ENCODE results near the gene CEBPZOS.

CEBPZOS gene

GRCh38 chr2:37244017-37244416 lies 47.7 kb downstream of the CEBPZOS start:
- no peak for DNase-seq

DNA sequence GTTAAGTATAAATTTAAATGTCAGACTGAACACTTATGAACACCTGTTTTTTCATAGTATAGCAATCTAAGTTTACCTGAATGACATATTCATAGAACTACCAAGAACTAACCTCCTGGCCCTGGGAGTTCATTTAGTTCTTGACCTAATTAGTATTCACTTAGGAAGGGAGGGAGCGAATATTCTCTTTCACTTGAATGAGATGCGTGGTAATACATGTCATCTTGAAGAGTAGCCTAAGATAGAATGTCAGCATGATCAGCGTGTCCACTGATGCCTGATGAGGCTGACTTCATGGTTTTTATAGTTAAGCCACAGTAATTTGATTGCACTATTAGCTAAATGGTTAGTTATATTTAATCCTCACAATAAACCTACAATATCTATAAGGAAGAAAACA lies 48.5 kb downstream of the CEBPZOS start:
- DNase-seq = no peak

GRCh38 chr2:37246205-37246604 lies 49.9 kb downstream of the CEBPZOS start:
- no peak for DNase-seq

GRCh38 chr2:37250869-37251740 lies 54.8 kb downstream of the CEBPZOS start:
- DNase-seq = no peak
